ENCODE results near the gene AREL1. TPM values are rescaled to one million over a fixed set of nuclear protein-coding genes. Genes with fewer than 3 reads are reported as not detected.
"Not testable (repeated sequence)": the region's sequence is repeated elsewhere in the genome, so short reads cannot be mapped to it uniquely, and the experiment has no call there.

The AREL1 gene
- 23.5 TPM for polyA plus RNA-seq
- long read RNA-seq, donor 1, result 0 reads
- long read RNA-seq, donor 2, full-length matches to known transcripts, result 3 of 3 reads
- long read RNA-seq, donor 2, partial matches to known transcripts, result 0 of 3 reads
- long read RNA-seq, donor 2, other reads (novel, unspliced or antisense), result 0 of 3 reads
- long read RNA-seq, donor 3, result 0 reads
- long read RNA-seq, donor 4, result 0 reads
- long read RNA-seq, donor 5, full-length matches to known transcripts, result 3 of 3 reads
- long read RNA-seq, donor 5, partial matches to known transcripts, result 0 of 3 reads
- long read RNA-seq, donor 5, other reads (novel, unspliced or antisense), result 0 of 3 reads
- long read RNA-seq, donor 6, full-length matches to known transcripts, result 1 of 22 reads
- long read RNA-seq, donor 6, partial matches to known transcripts, result 21 of 22 reads
- long read RNA-seq, donor 6, other reads (novel, unspliced or antisense), result 0 of 22 reads
- long read RNA-seq, donor 7, result 0 reads
- long read RNA-seq, donor 8, full-length matches to known transcripts, result 1 of 1 reads
- long read RNA-seq, donor 8, partial matches to known transcripts, result 0 of 1 reads
- long read RNA-seq, donor 8, other reads (novel, unspliced or antisense), result 0 of 1 reads
- long read RNA-seq, donor 9, result 0 reads
- long read RNA-seq, donor 10, full-length matches to known transcripts, result 1 of 1 reads
- long read RNA-seq, donor 10, partial matches to known transcripts, result 0 of 1 reads
- long read RNA-seq, donor 10, other reads (novel, unspliced or antisense), result 0 of 1 reads
- long read RNA-seq, donor 11, result 0 reads

DNA sequence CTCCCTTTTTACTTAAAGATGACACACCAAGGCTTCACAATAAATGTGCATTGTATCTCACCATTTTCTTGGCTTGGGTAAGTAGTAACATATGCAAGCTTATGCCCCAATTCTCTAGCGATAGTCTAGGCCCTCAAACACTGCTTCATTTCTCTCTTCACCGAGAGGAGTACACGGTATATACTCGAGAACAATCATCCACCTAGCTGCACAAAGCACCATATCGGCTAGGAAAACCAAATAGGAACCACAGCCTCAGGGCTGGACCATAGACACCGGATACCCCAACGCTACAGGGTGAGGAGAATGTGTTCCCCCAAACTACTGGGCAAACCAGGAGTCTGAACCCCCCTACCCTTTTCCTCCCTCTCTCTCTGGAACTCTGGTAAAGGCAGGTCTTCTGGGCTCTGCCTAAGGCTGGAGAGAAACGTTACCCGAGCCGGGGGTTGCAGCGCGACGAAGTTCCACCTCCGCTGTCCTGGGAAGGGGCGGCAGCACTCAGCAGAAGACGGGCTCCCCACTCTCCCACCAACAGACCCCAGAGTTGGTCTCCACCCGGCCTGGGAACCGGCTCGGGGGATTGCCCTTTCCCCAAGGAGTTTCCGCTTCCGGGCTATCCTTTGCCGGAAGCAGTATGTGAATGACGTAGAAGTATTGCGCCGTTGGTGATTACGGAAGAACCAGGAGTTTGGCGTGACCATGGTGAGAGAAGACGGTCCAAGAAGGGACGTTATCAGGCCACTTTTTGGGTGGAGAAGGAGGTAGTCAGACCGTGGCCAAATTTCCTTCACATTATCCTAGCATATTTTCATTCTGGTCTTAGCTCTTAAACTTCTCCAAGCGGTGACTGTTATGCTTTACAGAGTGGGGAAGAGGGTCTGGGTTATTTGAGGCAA lies at the start of gene AREL1, which contains the start of gene FCF1:
AREL1 (minus strand) TSS at position 582 of the 896 bp plus-strand sequence. CDS start 27,465 bp downstream, outside the sequence.
FCF1 (plus strand) TSS at position 646 of the 896 bp plus-strand sequence; CDS start at position 700, 54 bp downstream.
- DNase-seq, result peak; percentile 89 to 91
- Histone ChIP-seq H3K4me3 (ENCODE audit: low read length) (peak within 1 kb of the TSS; percentile 99), H3K9me3 (ENCODE audit: control insufficient read depth, low read depth, low read length) (no peaks in the 10 kb centered on the region), H3K27me3 (ENCODE audit: control insufficient read depth, insufficient read depth, low read length) (no peaks in the 10 kb centered on the region), H3K4me1 (ENCODE audit: control insufficient read depth, insufficient read depth, low read length) (peaks cover 12% of the 10 kb centered on the region), H3K36me3 (ENCODE audit: control insufficient read depth, insufficient read depth, low read length) (peaks cover 17% of the 10 kb centered on the region), H3K27ac (ENCODE audit: low read length) (peak within 1 kb of the TSS; percentile 58)
- WGBS (ENCODE audit: insufficient coverage, low lambda C conversion rate), result no CpG with 5 or more reads among the region's 31 CpGs

DNA sequence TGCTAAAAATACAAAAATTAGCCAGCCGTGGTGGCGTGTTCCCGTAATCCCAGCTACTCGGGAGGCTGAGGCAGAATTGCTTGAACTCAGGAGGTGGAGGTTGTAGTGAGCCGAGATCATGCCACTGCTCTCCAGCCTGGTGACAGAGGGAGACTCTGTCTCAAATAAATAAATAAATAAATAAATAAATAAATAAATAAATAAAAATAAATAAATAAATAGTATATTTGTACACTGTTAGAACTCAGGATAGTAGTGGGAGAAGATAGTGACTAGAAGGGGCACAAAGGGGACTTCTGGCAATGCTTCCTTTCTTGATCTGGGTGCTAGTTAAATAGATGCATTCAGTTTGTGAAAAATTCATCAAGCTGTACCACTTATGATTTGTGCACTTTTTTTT lies 45.6 kb upstream of the AREL1 start:
- H3K27me3 ChIP-seq (ENCODE audit: control insufficient read depth, insufficient read depth, low read length); DNase-seq; H3K9me3 ChIP-seq (ENCODE audit: control insufficient read depth, low read depth, low read length); H3K27ac ChIP-seq (ENCODE audit: low read length); H3K4me3 ChIP-seq (ENCODE audit: low read length); H3K36me3 ChIP-seq (ENCODE audit: control insufficient read depth, insufficient read depth, low read length); H3K4me1 ChIP-seq (ENCODE audit: control insufficient read depth, insufficient read depth, low read length): not testable (repeated sequence)
- WGBS (ENCODE audit: insufficient coverage, low lambda C conversion rate), result 100% methylated on average over 1 of the region's 5 CpGs

DNA sequence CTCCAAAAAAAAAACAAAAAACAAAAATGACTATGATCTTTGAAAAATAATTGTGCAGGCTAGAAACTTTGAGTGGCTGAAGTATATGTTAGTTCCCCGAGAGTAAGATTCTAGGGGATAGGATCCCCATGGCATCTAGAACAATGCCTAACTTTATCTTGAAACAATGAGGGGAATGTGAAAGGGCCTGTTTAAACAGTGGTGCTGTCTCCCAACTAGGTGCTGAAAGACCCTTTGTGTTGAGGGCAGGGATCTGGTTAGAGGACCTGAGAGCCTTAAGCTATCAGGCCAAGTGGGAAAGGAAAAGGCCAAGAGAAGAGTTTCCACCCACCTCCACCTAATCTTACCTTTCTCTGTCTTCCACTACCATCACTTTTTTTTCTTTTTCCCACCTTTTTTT lies 43.4 kb upstream of the AREL1 start:
- no peaks in the 10 kb centered on the region for H3K27me3 ChIP-seq (ENCODE audit: control insufficient read depth, insufficient read depth, low read length)
- no peak overlapping the region for H3K27ac ChIP-seq (ENCODE audit: low read length)
- 67% methylated on average over 1 of the region's 1 CpG for WGBS (ENCODE audit: insufficient coverage, low lambda C conversion rate)
- no peak for DNase-seq
- H3K9me3 ChIP-seq (ENCODE audit: control insufficient read depth, low read depth, low read length), result peaks cover 2% of the 10 kb centered on the region
- no peaks in the 10 kb centered on the region for H3K36me3 ChIP-seq (ENCODE audit: control insufficient read depth, insufficient read depth, low read length)
- no peaks in the 10 kb centered on the region for H3K4me1 ChIP-seq (ENCODE audit: control insufficient read depth, insufficient read depth, low read length)
- no peak overlapping the region for H3K4me3 ChIP-seq (ENCODE audit: low read length)

DNA sequence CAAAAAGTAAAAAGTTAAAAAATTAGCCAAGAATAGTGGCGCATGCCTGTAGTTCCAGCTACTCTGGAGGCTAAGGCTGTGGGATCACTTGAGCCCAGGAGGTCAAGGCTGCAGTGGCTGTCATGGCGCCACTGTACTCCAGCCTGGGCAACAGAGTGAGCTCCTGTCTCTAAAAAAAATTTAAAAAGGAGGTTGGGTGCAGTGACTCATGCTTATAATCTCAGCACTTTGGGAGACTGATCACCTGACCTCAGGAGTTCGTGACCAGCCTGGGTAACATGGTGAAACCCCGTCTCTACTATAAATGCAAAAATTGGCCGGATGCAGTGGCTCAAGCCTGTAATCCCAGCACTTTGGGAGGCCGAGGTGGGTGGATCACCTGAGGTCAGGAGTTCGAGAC lies 42.0 kb upstream of the AREL1 start:
- H3K4me3 ChIP-seq (ENCODE audit: low read length), result no peak overlapping the region
- no CpG with 5 or more reads among the region's 7 CpGs for WGBS (ENCODE audit: insufficient coverage, low lambda C conversion rate)
- peaks cover 2% of the 10 kb centered on the region for H3K9me3 ChIP-seq (ENCODE audit: control insufficient read depth, low read depth, low read length)
- no peak overlapping the region for H3K27ac ChIP-seq (ENCODE audit: low read length)
- H3K27me3 ChIP-seq (ENCODE audit: control insufficient read depth, insufficient read depth, low read length), result no peaks in the 10 kb centered on the region
- H3K4me1 ChIP-seq (ENCODE audit: control insufficient read depth, insufficient read depth, low read length), result no peaks in the 10 kb centered on the region
- DNase-seq, result no peak
- H3K36me3 ChIP-seq (ENCODE audit: control insufficient read depth, insufficient read depth, low read length), result no peaks in the 10 kb centered on the region

GRCh38 chr14:74754157-74754556 lies 41.3 kb upstream of the AREL1 start:
- H3K27me3 ChIP-seq (ENCODE audit: control insufficient read depth, insufficient read depth, low read length), result no peaks in the 10 kb centered on the region
- no peaks in the 10 kb centered on the region for H3K36me3 ChIP-seq (ENCODE audit: control insufficient read depth, insufficient read depth, low read length)
- WGBS (ENCODE audit: insufficient coverage, low lambda C conversion rate), result no CpG with 5 or more reads among the region's 2 CpGs
- H3K27ac ChIP-seq (ENCODE audit: low read length), result no peak overlapping the region
- peaks cover 2% of the 10 kb centered on the region for H3K9me3 ChIP-seq (ENCODE audit: control insufficient read depth, low read depth, low read length)
- H3K4me1 ChIP-seq (ENCODE audit: control insufficient read depth, insufficient read depth, low read length), result no peaks in the 10 kb centered on the region
- no peak overlapping the region for H3K4me3 ChIP-seq (ENCODE audit: low read length)
- DNase-seq, result no peak

DNA sequence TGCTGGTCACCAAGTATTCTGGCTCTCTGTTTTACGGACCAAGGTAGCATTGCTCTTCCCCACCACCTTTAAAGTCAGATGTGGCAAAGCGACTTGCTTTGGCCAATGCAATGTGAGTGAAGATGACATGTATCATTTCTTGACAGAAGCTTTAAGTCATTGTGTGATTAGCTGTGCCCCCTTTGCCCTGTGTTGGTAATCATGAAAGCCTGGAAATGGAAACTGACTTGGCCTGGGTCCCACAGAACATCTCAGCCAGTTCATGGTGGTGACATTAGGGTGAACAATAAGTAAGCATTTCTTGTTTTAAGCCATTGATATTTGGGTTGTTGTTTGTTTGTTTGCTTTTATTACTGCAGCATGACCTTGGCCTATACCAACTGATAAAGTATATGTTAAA lies 34.4 kb upstream of the AREL1 start:
- Histone ChIP-seq H3K27me3 (ENCODE audit: control insufficient read depth, insufficient read depth, low read length) (no peaks in the 10 kb centered on the region), H3K27ac (ENCODE audit: low read length) (no peak overlapping the region), H3K4me3 (ENCODE audit: low read length) (no peak overlapping the region), H3K9me3 (ENCODE audit: control insufficient read depth, low read depth, low read length) (no peaks in the 10 kb centered on the region), H3K4me1 (ENCODE audit: control insufficient read depth, insufficient read depth, low read length) (no peaks in the 10 kb centered on the region), H3K36me3 (ENCODE audit: control insufficient read depth, insufficient read depth, low read length) (no peaks in the 10 kb centered on the region)
- WGBS (ENCODE audit: insufficient coverage, low lambda C conversion rate), result no CpG with 5 or more reads among the region's 2 CpGs
- DNase-seq, result no peak

GRCh38 chr14:74739293-74740030 lies 26.6 kb upstream of the AREL1 start:
- Histone ChIP-seq H3K27ac (ENCODE audit: low read length) (no peak overlapping the region), H3K4me1 (ENCODE audit: control insufficient read depth, insufficient read depth, low read length) (peaks cover 15% of the 10 kb centered on the region), H3K27me3 (ENCODE audit: control insufficient read depth, insufficient read depth, low read length) (no peaks in the 10 kb centered on the region), H3K36me3 (ENCODE audit: control insufficient read depth, insufficient read depth, low read length) (peaks cover 9% of the 10 kb centered on the region), H3K9me3 (ENCODE audit: control insufficient read depth, low read depth, low read length) (no peaks in the 10 kb centered on the region), H3K4me3 (ENCODE audit: low read length) (no peak overlapping the region)
- 100% methylated on average over 1 of the region's 8 CpGs for WGBS (ENCODE audit: insufficient coverage, low lambda C conversion rate)
- no peak for DNase-seq

DNA sequence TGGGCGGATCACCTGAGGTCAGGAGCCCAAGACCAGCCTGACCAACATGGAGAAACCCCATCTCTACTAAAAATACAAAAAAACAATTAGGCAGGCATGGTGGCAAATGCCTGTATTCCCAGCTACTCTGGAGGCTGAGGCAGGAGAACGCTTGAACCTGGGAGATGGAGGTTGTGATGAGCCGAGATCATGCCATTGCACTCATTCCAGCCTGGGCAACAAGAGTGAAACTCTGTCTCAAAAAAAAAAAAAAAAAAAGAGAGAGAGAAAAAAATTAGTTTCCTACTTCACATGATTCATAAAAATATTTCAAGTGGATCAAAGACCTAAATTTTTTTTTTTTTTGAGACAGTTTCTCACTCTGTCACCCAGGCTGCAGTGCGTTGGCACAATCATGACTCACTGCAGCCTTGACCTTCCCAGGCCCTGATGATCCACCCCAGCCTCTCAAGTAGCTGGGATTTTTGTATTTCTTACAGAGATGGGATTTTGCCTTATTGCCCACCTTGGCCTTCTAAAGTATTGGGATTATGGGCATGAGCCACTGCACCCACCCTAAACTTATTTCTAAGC lies 25.0 kb upstream of the AREL1 start:
- Histone ChIP-seq H3K4me1 (ENCODE audit: control insufficient read depth, insufficient read depth, low read length) (peaks cover 17% of the 10 kb centered on the region), H3K36me3 (ENCODE audit: control insufficient read depth, insufficient read depth, low read length) (peaks cover 15% of the 10 kb centered on the region), H3K9me3 (ENCODE audit: control insufficient read depth, low read depth, low read length) (no peaks in the 10 kb centered on the region), H3K27me3 (ENCODE audit: control insufficient read depth, insufficient read depth, low read length) (no peaks in the 10 kb centered on the region), H3K27ac (ENCODE audit: low read length) (no peak overlapping the region), H3K4me3 (ENCODE audit: low read length) (no peak overlapping the region)
- WGBS (ENCODE audit: insufficient coverage, low lambda C conversion rate), result 100% methylated on average over 1 of the region's 4 CpGs
- no peak for DNase-seq

- H3K27me3 ChIP-seq (ENCODE audit: control insufficient read depth, insufficient read depth, low read length), result no peaks in the 10 kb centered on the region
- H3K4me1 ChIP-seq (ENCODE audit: control insufficient read depth, insufficient read depth, low read length), result peaks cover 24% of the 10 kb centered on the region
- DNase-seq, result peak; percentile 22 to 59
- peaks cover 20% of the 10 kb centered on the region for H3K36me3 ChIP-seq (ENCODE audit: control insufficient read depth, insufficient read depth, low read length)
- peak overlapping the region; percentile 47 for H3K27ac ChIP-seq (ENCODE audit: low read length)
- WGBS (ENCODE audit: insufficient coverage, low lambda C conversion rate), result no CpG with 5 or more reads among the region's 4 CpGs
- H3K4me3 ChIP-seq (ENCODE audit: low read length), result no peak overlapping the region
- H3K9me3 ChIP-seq (ENCODE audit: control insufficient read depth, low read depth, low read length), result no peaks in the 10 kb centered on the region
Observed at GRCh38 chr14:74735125-74735524, 22.2 kb upstream of the AREL1 start.

Data from large intestine (tissue), 12 donors.